GM13977 (cell line): Measurements from ENCODE around the gene COL15A1.

Experiments
- DNase-seq: peaks from one replicate; pipeline ENCODE4 v3.0.0; 2012; ENCODE audit warnings: low spot score
- CTCF ChIP-seq: IDR thresholded peaks from 2 replicates; pipeline ENCODE4 v1.5.1; 2012; ENCODE audit warnings: mild to moderate bottlenecking, control low read depth; ENCODE audit not compliant: insufficient read depth; ENCODE audit errors: extremely low read depth, missing control alignments
- in situ Hi-C: fragments of 300-500 bp; cut with MboI; formaldehyde crosslinking; loops from one replicate; pipeline ENCODE4 v1.12.0; 2022; ENCODE audit warnings: low sequenced_read_pairs, low pct_unique_long_range_greater_than_20kb, mixed read lengths, inconsistent platforms; ENCODE audit not compliant: unreplicated experiment

The COL15A1 gene

GRCh38 chr9:98929895-98930341 lies 13.8 kb upstream of the COL15A1 start:
- in situ Hi-C loops = no loop called here
- no peak for TF ChIP-seq CTCF
- DNase-seq = no peak

GRCh38 chr9:98930792-98931191 lies 12.9 kb upstream of the COL15A1 start:
- in situ Hi-C loops = no loop called here
- TF ChIP-seq CTCF = no peak
- DNase-seq = no peak

- TF ChIP-seq CTCF = no peak
- no peak for DNase-seq
- in situ Hi-C loops = no loop called here
Observed at GRCh38 chr9:98931600-98932389, 11.9 kb upstream of the COL15A1 start.

- in situ Hi-C loops = no loop called here
- no peak for TF ChIP-seq CTCF
- no peak for DNase-seq
Observed at GRCh38 chr9:98933185-98933584, 10.5 kb upstream of the COL15A1 start.

GRCh38 chr9:98933890-98934289 lies 9.8 kb upstream of the COL15A1 start:
- no peak for DNase-seq
- in situ Hi-C loops = no loop called here
- no peak for TF ChIP-seq CTCF

GRCh38 chr9:98935071-98935505 lies 8.6 kb upstream of the COL15A1 start:
- in situ Hi-C loops = no loop called here
- no peak for TF ChIP-seq CTCF
- no peak for DNase-seq
